OCI-LY1 (cell line): ENCODE results near the gene PLEKHF1.
A peak's percentile ranks its signal among the peaks of the same experiment; 100 is the strongest.

ENCODE experiments used
- H2AFZ ChIP-seq: fragments of 200-600 bp; sonication (generic), shearing (Covaris generic); 2 replicates; pipeline ENCODE4 v1.6.0; 2014; ENCODE audit warnings: antibody characterized with exemption, mild to moderate bottlenecking, low read length
- H3F3A ChIP-seq: fragments of 200-600 bp; sonication (generic), shearing (Covaris generic); 2 replicates; pipeline ENCODE4 v1.6.0; 2014; ENCODE audit warnings: mild to moderate bottlenecking, antibody characterized with exemption, low read length, moderate library complexity; ENCODE audit not compliant: insufficient read depth
- H3K27ac ChIP-seq: fragments of 200-600 bp; sonication (generic); 2 replicates; pipeline ENCODE4 v1.5.1; 2014; ENCODE audit warnings: low read length, mixed run types, mild to moderate bottlenecking, low read depth; ENCODE audit not compliant: poor library complexity, severe bottlenecking
- H3K27me3 ChIP-seq: fragments of 200-600 bp; sonication (generic); 2 replicates; pipeline ENCODE4 v1.6.0; 2014; ENCODE audit warnings: antibody characterized with exemption, mild to moderate bottlenecking, low read length, moderate library complexity; ENCODE audit not compliant: insufficient read depth
- H3K36me3 ChIP-seq: fragments of 200-600 bp; sonication (generic); 2 replicates; pipeline ENCODE4 v1.6.1; 2014; ENCODE audit warnings: mild to moderate bottlenecking, antibody characterized with exemption, low read length, moderate library complexity, mixed read lengths; ENCODE audit not compliant: insufficient read depth
- H3K4me1 ChIP-seq: fragments of 200-600 bp; sonication (generic); 2 replicates; pipeline ENCODE4 v1.5.1; 2014; ENCODE audit warnings: mild to moderate bottlenecking, low read length, moderate library complexity; ENCODE audit not compliant: insufficient read depth, severe bottlenecking
- H3K4me2 ChIP-seq: fragments of 200-600 bp; sonication (generic), shearing (Covaris generic); 2 replicates; pipeline ENCODE4 v1.6.1; 2014; ENCODE audit warnings: low read length
- H3K4me3 ChIP-seq: fragments of 200-600 bp; sonication (generic); 2 replicates; pipeline ENCODE4 v1.5.1; 2014; ENCODE audit warnings: low read length, low read depth, mild to moderate bottlenecking, mixed read lengths; ENCODE audit not compliant: poor library complexity, severe bottlenecking
- H3K79me2 ChIP-seq: fragments of 200-600 bp; shearing (Covaris generic); 2 replicates; pipeline ENCODE4 v1.6.1; 2016; ENCODE audit warnings: mixed run types, low read length, mixed read lengths; ENCODE audit not compliant: insufficient read depth
- H3K9ac ChIP-seq: fragments of 200-600 bp; sonication (generic), shearing (Covaris generic); 2 replicates; pipeline ENCODE4 v1.6.1; 2014; ENCODE audit warnings: mild to moderate bottlenecking, low read length, mixed read lengths
- H3K9me2 ChIP-seq: fragments of 200-600 bp; sonication (generic), shearing (Covaris generic); 2 replicates; pipeline ENCODE4 v1.6.1; 2014; ENCODE audit warnings: low read depth, mild to moderate bottlenecking, low read length, mixed read lengths
- H3K9me3 ChIP-seq: fragments of 200-600 bp; shearing (Covaris generic); 2 replicates; pipeline ENCODE4 v1.6.1; 2014; ENCODE audit warnings: low read length, mixed read lengths
- H4K20me1 ChIP-seq: fragments of 200-600 bp; sonication (generic), shearing (Covaris generic); 2 replicates; pipeline ENCODE4 v1.6.0; 2016; ENCODE audit warnings: mild to moderate bottlenecking, low read length; ENCODE audit not compliant: insufficient read depth
- EZH2 ChIP-seq: fragments of 200-600 bp; sonication (generic), shearing (Covaris generic); IDR thresholded peaks from 2 replicates; pipeline ENCODE4 v1.8.0; 2017; ENCODE audit warnings: borderline replicate concordance, mixed run types, mild to moderate bottlenecking, antibody characterized with exemption, low read length, moderate library complexity, mixed read lengths
- TF ChIP-seq, protein P1 (sequence below): fragments of 200-600 bp; sonication (generic), shearing (Covaris generic); IDR thresholded peaks from 2 replicates; pipeline ENCODE4 v1.5.1; 2017; ENCODE audit warnings: mild to moderate bottlenecking, antibody characterized with exemption, low read length, moderate library complexity, mixed read lengths

PLEKHF1 gene

DNA sequence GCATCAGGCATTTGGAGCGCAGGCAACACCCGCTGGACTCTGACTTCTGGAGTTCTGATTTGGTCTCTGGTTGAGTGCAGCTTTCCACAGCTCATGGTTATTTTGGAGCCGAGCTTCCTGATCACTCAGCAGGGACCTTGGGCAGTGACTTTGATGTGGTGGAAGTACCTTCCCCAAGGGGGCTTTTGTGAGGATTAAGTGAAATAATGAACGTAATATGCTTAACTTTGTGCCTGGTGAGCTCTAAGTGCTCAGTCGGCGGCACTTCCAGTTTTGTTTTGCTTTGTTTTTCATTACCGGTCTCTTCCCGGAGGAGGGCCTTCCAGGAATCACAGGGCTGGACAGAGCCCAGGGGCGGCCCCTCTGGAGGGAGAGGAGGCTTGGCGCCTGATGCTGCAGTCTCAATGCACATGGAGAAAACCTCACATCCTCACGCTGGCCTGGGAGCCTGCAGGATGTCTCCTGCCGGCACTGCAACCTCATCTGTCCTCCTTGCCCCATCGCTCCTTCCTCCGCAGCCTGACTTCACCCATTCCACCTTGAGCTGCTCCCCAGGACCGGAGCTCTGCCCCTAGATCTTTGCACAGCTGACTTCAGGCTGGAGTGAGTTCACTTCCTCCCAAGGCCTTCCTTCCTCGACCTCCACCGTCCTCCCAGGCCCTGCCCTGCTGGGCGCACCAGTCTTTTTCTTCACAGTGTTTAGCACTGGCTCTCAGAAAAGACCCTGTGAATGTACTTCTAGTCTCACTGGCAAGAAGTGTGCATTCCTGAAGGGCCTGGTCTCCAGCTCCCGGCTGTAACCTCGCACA lies 1.5 kb downstream of the PLEKHF1 start:
- no peaks in the 10 kb centered on the region for H4K20me1 ChIP-seq
- peaks cover 44% of the 10 kb centered on the region for H3K4me1 ChIP-seq
- no peak for TF ChIP-seq EZH2
- TF ChIP-seq, protein P1, sequence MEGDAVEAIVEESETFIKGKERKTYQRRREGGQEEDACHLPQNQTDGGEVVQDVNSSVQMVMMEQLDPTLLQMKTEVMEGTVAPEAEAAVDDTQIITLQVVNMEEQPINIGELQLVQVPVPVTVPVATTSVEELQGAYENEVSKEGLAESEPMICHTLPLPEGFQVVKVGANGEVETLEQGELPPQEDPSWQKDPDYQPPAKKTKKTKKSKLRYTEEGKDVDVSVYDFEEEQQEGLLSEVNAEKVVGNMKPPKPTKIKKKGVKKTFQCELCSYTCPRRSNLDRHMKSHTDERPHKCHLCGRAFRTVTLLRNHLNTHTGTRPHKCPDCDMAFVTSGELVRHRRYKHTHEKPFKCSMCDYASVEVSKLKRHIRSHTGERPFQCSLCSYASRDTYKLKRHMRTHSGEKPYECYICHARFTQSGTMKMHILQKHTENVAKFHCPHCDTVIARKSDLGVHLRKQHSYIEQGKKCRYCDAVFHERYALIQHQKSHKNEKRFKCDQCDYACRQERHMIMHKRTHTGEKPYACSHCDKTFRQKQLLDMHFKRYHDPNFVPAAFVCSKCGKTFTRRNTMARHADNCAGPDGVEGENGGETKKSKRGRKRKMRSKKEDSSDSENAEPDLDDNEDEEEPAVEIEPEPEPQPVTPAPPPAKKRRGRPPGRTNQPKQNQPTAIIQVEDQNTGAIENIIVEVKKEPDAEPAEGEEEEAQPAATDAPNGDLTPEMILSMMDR: no peak
- no peaks in the 10 kb centered on the region for H3K36me3 ChIP-seq
- H2AFZ ChIP-seq: no peak overlapping the region
- peaks cover 5% of the 10 kb centered on the region; the same call in 1 of the 2 replicates for H3F3A ChIP-seq
- H3K9ac ChIP-seq: no peak overlapping the region; the same call in 1 of the 2 replicates
- peak overlapping the region; percentile 86 for H3K4me2 ChIP-seq
- no peaks in the 10 kb centered on the region for H3K79me2 ChIP-seq
- H3K9me3 ChIP-seq: no peaks in the 10 kb centered on the region
- H3K27me3 ChIP-seq: 0 out of 2 replicates have a peak, but pooled peaks cover 6% of the 10 kb centered on the region
- peak overlapping the region; percentile 72 for H3K4me3 ChIP-seq
- H3K27ac ChIP-seq: no peak overlapping the region
- H3K9me2 ChIP-seq: no peaks in the 10 kb centered on the region

DNA sequence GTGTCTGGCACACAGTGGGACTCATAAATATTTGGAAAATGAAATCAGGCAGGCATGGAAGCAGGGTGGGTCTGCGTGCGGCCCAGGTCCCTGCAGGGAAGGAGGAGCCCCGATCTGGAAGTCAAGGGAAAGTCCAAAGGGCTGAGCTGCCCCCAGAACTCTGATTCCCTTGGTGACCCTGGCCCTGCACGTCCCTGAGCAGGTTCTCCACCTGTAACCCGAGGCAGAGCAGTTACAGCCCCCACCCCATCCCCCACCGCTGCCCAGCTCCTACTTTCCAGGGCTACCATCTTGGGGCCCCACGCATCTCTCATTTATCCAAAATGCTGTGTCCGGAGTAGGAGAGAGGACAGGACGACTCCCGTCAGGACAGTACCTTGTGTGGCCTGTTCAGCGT lies 2.1 kb downstream of the PLEKHF1 start:
- H3F3A ChIP-seq: no peaks in the 10 kb centered on the region
- no peaks in the 10 kb centered on the region for H3K9me3 ChIP-seq
- no peak overlapping the region for H3K9ac ChIP-seq
- no peaks in the 10 kb centered on the region for H4K20me1 ChIP-seq
- H2AFZ ChIP-seq: no peak overlapping the region
- H3K79me2 ChIP-seq: no peaks in the 10 kb centered on the region
- no peak overlapping the region for H3K4me3 ChIP-seq
- H3K36me3 ChIP-seq: no peaks in the 10 kb centered on the region
- H3K9me2 ChIP-seq: no peaks in the 10 kb centered on the region
- peaks cover 50% of the 10 kb centered on the region for H3K4me1 ChIP-seq
- H3K27me3 ChIP-seq: 0 out of 2 replicates have a peak, but pooled peaks cover 4% of the 10 kb centered on the region
- TF ChIP-seq, protein P1: no peak
- TF ChIP-seq EZH2: no peak
- H3K27ac ChIP-seq: no peak overlapping the region
- peak overlapping the region; percentile 86; the same call in 1 of the 2 replicates for H3K4me2 ChIP-seq

DNA sequence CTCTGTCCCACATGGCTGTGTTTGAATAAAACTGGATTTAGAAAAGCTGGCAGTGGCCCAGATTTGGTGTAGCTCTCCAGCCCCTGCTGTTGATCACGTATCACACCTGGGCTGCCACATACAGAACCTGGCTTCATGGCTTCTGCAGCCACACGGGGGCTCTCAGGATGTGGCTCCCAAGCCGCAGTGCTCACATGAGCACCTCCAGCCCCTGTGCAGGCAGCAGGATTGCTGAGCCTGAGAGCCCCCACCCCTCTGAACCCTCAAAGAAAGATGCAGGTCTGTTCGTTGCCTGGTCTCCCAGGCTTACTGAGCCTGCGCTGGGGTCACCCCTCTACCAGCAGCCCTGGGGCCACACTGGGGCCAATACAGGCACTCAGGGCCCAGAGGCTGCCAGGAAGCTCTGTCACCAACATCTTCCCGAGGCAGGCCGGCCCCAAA lies 2.7 kb downstream of the PLEKHF1 start:
- Histone ChIP-seq H3K9me2 (no peaks in the 10 kb centered on the region), H3K9me3 (no peaks in the 10 kb centered on the region), H3K79me2 (no peaks in the 10 kb centered on the region), H2AFZ (no peak overlapping the region), H3K4me3 (no peak overlapping the region), H3F3A (no peaks in the 10 kb centered on the region), H4K20me1 (no peaks in the 10 kb centered on the region), H3K9ac (no peak overlapping the region), H3K4me2 (no peak overlapping the region), H3K36me3 (no peaks in the 10 kb centered on the region), H3K27me3 (no peaks in the 10 kb centered on the region), H3K4me1 (peaks cover 56% of the 10 kb centered on the region), H3K27ac (peak overlapping the region; percentile 24)
- TF ChIP-seq, protein P1: peak; percentile 36
- no peak for TF ChIP-seq EZH2
